Chondrocyte (in vitro differentiated cells): ENCODE data around the gene PRDM10. TPM values are rescaled to one million over a fixed set of nuclear protein-coding genes. Genes with fewer than 3 reads are reported as not detected.

Source experiments
- DNase-seq: peaks from one replicate; pipeline ENCODE4 v3.0.0; 2021; ENCODE audit warnings: mixed read lengths, low spot score
- H3K27ac Mint-ChIP-seq: one replicate; pipeline ENCODE4 v1.8.0; 2021; ENCODE audit warnings: mild to moderate bottlenecking, moderate library complexity, mixed read lengths; ENCODE audit not compliant: unreplicated experiment
- H3K27me3 Mint-ChIP-seq: 2 replicates; pipeline ENCODE4 v1.8.0; 2021; ENCODE audit warnings: low read depth, mixed read lengths
- H3K36me3 Mint-ChIP-seq: 2 replicates; pipeline ENCODE4 v1.8.0; 2021; ENCODE audit warnings: low read depth, mixed read lengths
- H3K4me1 Mint-ChIP-seq: 2 replicates; pipeline ENCODE4 v1.8.0; 2021; ENCODE audit warnings: low read depth, mild to moderate bottlenecking, mixed read lengths
- H3K4me3 Mint-ChIP-seq: one replicate; pipeline ENCODE4 v1.8.0; 2021; ENCODE audit warnings: mild to moderate bottlenecking, moderate library complexity, mixed read lengths; ENCODE audit not compliant: unreplicated experiment
- H3K9me3 Mint-ChIP-seq: 2 replicates; pipeline ENCODE4 v1.8.0; 2021; ENCODE audit warnings: low read depth, mixed read lengths
- total RNA-seq: library from RNA; stranded (reverse); gene quantifications from 3 replicates; pipeline ENCODE4 v1.2.1, GENCODE V29; 2021
- TF ChIP-seq, protein P1 (sequence below): fragments of 200-600 bp; sonication (generic); IDR thresholded peaks from 2 replicates; pipeline ENCODE4 v1.5.0; 2021; ENCODE audit warnings: antibody characterized with exemption, mild to moderate bottlenecking, moderate library complexity

Gene PRDM10
- total RNA-seq, 1 donor from 2014 or later = 8.2 TPM

DNA sequence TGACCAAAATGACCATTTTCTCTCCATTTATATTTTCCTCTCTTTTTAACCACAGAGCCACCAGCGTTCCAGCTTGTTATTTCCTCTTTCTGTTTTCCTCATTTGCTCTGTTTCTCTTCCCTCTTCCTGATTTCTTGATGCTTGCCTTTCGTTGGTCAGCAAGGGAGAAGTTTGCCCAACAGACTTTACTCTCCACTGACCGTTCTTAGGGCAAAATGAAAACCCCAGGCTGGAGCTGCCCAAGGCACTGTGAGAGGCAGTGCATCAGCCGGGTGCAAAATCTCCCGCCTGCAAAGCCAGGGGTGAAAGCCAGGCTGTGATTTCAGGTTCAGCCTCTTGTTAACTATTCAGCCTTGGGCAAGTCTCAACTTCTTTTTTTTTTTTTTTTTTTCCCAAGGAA lies 40.9 kb upstream of the PRDM10 start:
- TF ChIP-seq, protein P1, sequence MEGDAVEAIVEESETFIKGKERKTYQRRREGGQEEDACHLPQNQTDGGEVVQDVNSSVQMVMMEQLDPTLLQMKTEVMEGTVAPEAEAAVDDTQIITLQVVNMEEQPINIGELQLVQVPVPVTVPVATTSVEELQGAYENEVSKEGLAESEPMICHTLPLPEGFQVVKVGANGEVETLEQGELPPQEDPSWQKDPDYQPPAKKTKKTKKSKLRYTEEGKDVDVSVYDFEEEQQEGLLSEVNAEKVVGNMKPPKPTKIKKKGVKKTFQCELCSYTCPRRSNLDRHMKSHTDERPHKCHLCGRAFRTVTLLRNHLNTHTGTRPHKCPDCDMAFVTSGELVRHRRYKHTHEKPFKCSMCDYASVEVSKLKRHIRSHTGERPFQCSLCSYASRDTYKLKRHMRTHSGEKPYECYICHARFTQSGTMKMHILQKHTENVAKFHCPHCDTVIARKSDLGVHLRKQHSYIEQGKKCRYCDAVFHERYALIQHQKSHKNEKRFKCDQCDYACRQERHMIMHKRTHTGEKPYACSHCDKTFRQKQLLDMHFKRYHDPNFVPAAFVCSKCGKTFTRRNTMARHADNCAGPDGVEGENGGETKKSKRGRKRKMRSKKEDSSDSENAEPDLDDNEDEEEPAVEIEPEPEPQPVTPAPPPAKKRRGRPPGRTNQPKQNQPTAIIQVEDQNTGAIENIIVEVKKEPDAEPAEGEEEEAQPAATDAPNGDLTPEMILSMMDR = no peak
- DNase-seq = no peak
- Mint-ChIP-seq H3K27me3 (no peaks in the 10 kb centered on the region), H3K36me3 (no peaks in the 10 kb centered on the region), H3K9me3 (no peaks in the 10 kb centered on the region), H3K4me1 (no peaks in the 10 kb centered on the region), H3K4me3 (no peak overlapping the region), H3K27ac (no peak overlapping the region)

DNA sequence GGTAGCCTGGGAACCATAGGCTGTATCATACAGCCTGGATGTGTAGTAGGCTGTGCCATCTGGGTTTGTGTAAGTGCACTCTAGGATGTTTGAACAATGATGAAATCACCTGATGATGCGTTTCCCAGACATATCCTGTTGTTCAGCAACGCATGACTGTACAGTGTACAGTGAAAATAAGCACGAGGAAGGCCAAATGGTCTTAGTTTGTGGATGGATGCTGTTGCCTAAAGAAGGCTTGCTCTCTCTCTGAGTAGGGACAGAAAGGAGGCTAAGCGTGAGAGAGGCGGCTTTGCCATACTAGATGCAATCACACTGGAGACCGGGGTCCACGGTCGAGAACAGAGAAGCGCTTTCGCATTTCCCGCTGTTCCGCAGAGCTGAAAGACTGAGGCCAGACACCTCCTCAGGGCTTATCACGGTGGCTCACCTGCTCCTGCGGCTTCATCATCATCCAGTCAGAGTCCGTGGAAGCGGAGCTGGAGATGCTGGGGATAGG lies 39.5 kb upstream of the PRDM10 start:
- Mint-ChIP-seq H3K4me1 (no peaks in the 10 kb centered on the region), H3K9me3 (no peaks in the 10 kb centered on the region), H3K36me3 (no peaks in the 10 kb centered on the region), H3K27me3 (no peaks in the 10 kb centered on the region), H3K4me3 (no peak overlapping the region), H3K27ac (no peak overlapping the region)
- DNase-seq = no peak
- TF ChIP-seq, protein P1 = no peak

DNA sequence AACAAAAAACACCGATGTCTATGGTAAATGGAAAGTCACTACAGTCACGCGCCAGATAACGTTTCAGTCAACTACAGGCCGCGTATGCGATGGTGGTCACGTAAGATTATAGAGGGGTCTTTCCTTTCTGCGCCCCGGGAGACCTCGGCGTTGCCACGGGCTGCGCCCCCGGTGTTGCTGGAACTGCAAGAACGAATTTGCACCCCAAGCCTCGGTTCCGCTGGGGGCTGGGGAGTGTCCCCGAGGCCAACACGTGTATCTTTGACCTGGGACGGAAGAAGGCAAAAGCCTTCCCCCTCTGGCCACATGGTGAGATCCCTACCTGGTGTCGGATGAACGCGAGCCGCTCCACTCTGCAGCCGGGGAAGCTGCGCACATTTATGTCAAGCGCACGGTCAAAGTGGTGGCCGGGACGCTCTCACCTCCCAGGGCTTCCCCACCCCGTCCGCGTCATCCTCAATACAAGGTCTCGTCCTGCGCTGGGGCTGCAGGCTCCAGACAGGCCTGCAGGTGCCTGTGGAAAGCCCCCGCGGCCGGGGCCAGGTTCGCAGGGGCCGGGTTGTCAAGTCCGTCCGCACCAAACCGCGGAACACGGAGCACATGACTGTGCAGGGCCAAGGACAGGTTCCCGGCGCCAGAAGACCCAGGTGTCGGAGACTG lies 37.8 kb upstream of the PRDM10 start:
- Mint-ChIP-seq H3K27ac (no peak overlapping the region), H3K4me1 (no peaks in the 10 kb centered on the region), H3K36me3 (no peaks in the 10 kb centered on the region), H3K4me3 (no peak overlapping the region), H3K9me3 (no peaks in the 10 kb centered on the region), H3K27me3 (no peaks in the 10 kb centered on the region)
- DNase-seq = no peak
- TF ChIP-seq, protein P1 = no peak

DNA sequence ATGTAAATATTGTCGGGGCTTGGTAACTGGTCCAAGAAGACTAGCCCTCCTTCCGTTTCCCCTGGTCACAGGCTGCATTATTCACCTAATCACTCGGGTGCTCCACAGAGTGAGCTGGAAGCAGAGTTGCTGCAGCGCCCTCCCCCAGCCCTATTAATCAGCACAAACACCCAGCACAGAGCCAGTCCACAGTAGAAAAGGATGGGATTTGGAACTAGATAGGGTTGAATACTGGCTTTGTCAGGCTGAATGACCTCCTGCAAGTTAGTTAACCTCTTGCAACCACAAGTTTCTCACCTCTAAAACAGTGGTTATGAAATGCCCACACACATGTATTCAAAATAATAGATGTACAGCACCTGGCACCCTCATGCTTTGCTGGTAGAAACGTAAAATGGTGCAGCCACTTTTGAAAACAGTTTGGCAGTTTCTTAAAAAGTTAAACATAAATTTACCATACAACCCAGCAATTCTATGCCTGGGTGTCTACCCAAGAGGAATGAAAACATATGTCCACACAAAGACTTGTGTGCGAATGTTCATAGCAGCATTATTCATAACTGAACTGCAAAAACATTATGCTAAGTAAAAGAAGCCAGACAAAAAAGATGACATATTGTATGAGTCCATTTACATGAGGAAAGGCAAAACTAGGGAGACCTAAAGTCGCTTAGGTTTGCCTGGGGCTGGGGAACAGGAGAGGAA lies 35.4 kb upstream of the PRDM10 start:
- TF ChIP-seq, protein P1 = no peak
- Mint-ChIP-seq H3K9me3 (no peaks in the 10 kb centered on the region), H3K4me3 (no peak overlapping the region), H3K27me3 (no peaks in the 10 kb centered on the region), H3K27ac (no peak overlapping the region), H3K36me3 (no peaks in the 10 kb centered on the region), H3K4me1 (no peaks in the 10 kb centered on the region)
- no peak for DNase-seq

DNA sequence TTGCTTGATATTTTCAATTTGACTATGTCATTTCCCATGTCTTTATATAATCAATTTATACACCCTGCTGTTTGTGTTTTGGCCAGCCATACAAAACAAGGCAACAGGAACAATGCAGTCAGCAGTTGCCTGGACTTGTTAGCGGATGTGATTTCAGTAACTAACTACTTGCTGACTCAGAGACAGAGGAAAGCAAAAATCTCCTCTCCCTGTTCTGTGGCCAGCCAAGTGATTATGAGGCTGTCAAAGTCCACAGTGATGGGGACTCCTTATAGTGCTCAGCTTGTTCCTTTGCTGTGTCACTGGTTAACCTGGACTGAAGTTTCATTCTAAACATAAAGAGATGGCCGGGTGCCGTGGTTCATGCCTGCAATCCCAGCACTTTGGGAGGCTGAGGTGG lies 34.4 kb upstream of the PRDM10 start:
- Mint-ChIP-seq H3K27ac (no peak overlapping the region), H3K4me1 (no peaks in the 10 kb centered on the region), H3K36me3 (no peaks in the 10 kb centered on the region), H3K9me3 (no peaks in the 10 kb centered on the region), H3K27me3 (no peaks in the 10 kb centered on the region), H3K4me3 (no peak overlapping the region)
- DNase-seq = no peak
- TF ChIP-seq, protein P1 = no peak
